Limb (tissue), 2 donors: Measurements from ENCODE around the gene RASL12.
"Not testable (repeated sequence)": the region's sequence is repeated elsewhere in the genome, so short reads cannot be mapped to it uniquely, and the experiment has no call there.

Experiments used
- DNase-seq, 2 donors: peaks; one replicate each; pipeline ENCODE4 v3.0.0-alpha.2; 2016; ENCODE audit errors: extremely low spot score in 2 of 2

The RASL12 gene

GRCh38 chr15:65028921-65029735 is 38.7 kb downstream of the RASL12 start, which contains the start of gene MTFMT:
Gene MTFMT (minus strand): TSS chr15:65029639. CDS start chr15:65029613, 26 bp downstream.
- peak; percentile 86 to 95 for DNase-seq

GRCh38 chr15:65028338-65028737 is 39.5 kb downstream of the RASL12 start:
- no peak for DNase-seq

GRCh38 chr15:65027593-65027992 is 40.2 kb downstream of the RASL12 start:
- no peak for DNase-seq

- DNase-seq, result no peak
Measured at GRCh38 chr15:65026756-65027155, 41.0 kb downstream of the RASL12 start.

GRCh38 chr15:65021488-65021887 is 46.3 kb downstream of the RASL12 start:
- no peak for DNase-seq

- DNase-seq, result no peak
Measured at GRCh38 chr15:65020419-65020818, 47.4 kb downstream of the RASL12 start.

GRCh38 chr15:65011198-65011597 is 56.6 kb downstream of the RASL12 start:
- not testable (repeated sequence) for DNase-seq

- DNase-seq, result no peak
Measured at GRCh38 chr15:65008983-65009382, 58.8 kb downstream of the RASL12 start.

- DNase-seq, result no peak
Measured at GRCh38 chr15:65006876-65007275, 60.9 kb downstream of the RASL12 start.

GRCh38 chr15:65004993-65005392 is 62.8 kb downstream of the RASL12 start:
- DNase-seq, result no peak
